ENCODE data around the gene FRMD4A. TPM values are rescaled to one million over a fixed set of nuclear protein-coding genes. Genes with fewer than 3 reads are reported as not detected.
"Not testable (repeated sequence)": the region's sequence is repeated elsewhere in the genome, so short reads cannot be mapped to it uniquely, and the experiment has no call there.

Gene FRMD4A
- total and polyA plus RNA-seq, 2 experiments from 2014 or later: 3.7 to 12.6 TPM

GRCh38 chr10:13716081-13717071 is 614.3 kb downstream of the FRMD4A start:
- H3K9me3 ChIP-seq (ENCODE audit: low read depth): no peaks in the 10 kb centered on the region
- H3K27me3 ChIP-seq: no peaks in the 10 kb centered on the region
- H3K4me1 ChIP-seq (ENCODE audit: low read depth): no peaks in the 10 kb centered on the region
- DNase-seq (ENCODE audit: low read depth in 1 of 2, low spot score in 1 of 2): peak in 1 of 2 donors; percentile 76
- no peak overlapping the region for H3K4me3 ChIP-seq
- TF ChIP-seq CTCF (IDR thresholded peaks at IDR 0.05; ENCODE audit: low read depth, low read length): no peak
- no peaks in the 10 kb centered on the region for H3K36me3 ChIP-seq
- H3K27ac ChIP-seq: no peak overlapping the region

- H3K27ac ChIP-seq; DNase-seq (ENCODE audit: low read depth in 1 of 2, low spot score in 1 of 2); H3K36me3 ChIP-seq; H3K4me1 ChIP-seq (ENCODE audit: low read depth); H3K4me3 ChIP-seq; H3K9me3 ChIP-seq (ENCODE audit: low read depth); H3K27me3 ChIP-seq: not testable (repeated sequence)
These were observed 615.1 kb downstream of the FRMD4A start for GRCh38 chr10:13715596-13715995.

GRCh38 chr10:13715100-13715499 is 615.6 kb downstream of the FRMD4A start:
- Histone ChIP-seq H3K9me3 (ENCODE audit: low read depth) (no peaks in the 10 kb centered on the region), H3K4me3 (no peak overlapping the region), H3K4me1 (ENCODE audit: low read depth) (no peaks in the 10 kb centered on the region), H3K27me3 (no peaks in the 10 kb centered on the region), H3K36me3 (no peaks in the 10 kb centered on the region), H3K27ac (no peak overlapping the region)
- no peak for TF ChIP-seq CTCF (IDR thresholded peaks at IDR 0.05; ENCODE audit: low read depth, low read length)
- DNase-seq (ENCODE audit: low read depth in 1 of 2, low spot score in 1 of 2): no peak

GRCh38 chr10:13712837-13713581 is 617.7 kb downstream of the FRMD4A start:
- H3K4me1 ChIP-seq (ENCODE audit: low read depth): no peaks in the 10 kb centered on the region
- H3K4me3 ChIP-seq: no peak overlapping the region
- no peaks in the 10 kb centered on the region for H3K27me3 ChIP-seq
- TF ChIP-seq CTCF (IDR thresholded peaks at IDR 0.05; ENCODE audit: low read depth, low read length): no peak
- no peaks in the 10 kb centered on the region for H3K9me3 ChIP-seq (ENCODE audit: low read depth)
- H3K27ac ChIP-seq: no peak overlapping the region
- no peaks in the 10 kb centered on the region for H3K36me3 ChIP-seq
- DNase-seq (ENCODE audit: low read depth in 1 of 2, low spot score in 1 of 2): peak in 1 of 2 donors; percentile 95

- H3K36me3 ChIP-seq: no peaks in the 10 kb centered on the region
- no peak for TF ChIP-seq CTCF (IDR thresholded peaks at IDR 0.05; ENCODE audit: low read depth, low read length)
- H3K4me3 ChIP-seq: no peak overlapping the region
- DNase-seq (ENCODE audit: low read depth in 1 of 2, low spot score in 1 of 2): no peak
- H3K27ac ChIP-seq: no peak overlapping the region
- no peaks in the 10 kb centered on the region for H3K9me3 ChIP-seq (ENCODE audit: low read depth)
- H3K4me1 ChIP-seq (ENCODE audit: low read depth): no peaks in the 10 kb centered on the region
- no peaks in the 10 kb centered on the region for H3K27me3 ChIP-seq
These were observed 618.3 kb downstream of the FRMD4A start for GRCh38 chr10:13712476-13712836.

- Histone ChIP-seq H3K4me1 (ENCODE audit: low read depth) (peaks cover 8% of the 10 kb centered on the region), H3K9me3 (ENCODE audit: low read depth) (no peaks in the 10 kb centered on the region), H3K36me3 (no peaks in the 10 kb centered on the region), H3K4me3 (no peak overlapping the region), H3K27me3 (no peaks in the 10 kb centered on the region), H3K27ac (no peak overlapping the region)
- no peak for TF ChIP-seq CTCF (IDR thresholded peaks at IDR 0.05; ENCODE audit: low read depth, low read length)
- DNase-seq (ENCODE audit: low read depth in 1 of 2, low spot score in 1 of 2): no peak
These were observed 619.4 kb downstream of the FRMD4A start for GRCh38 chr10:13711291-13711690.
